Neural cell (in vitro differentiated cells): ENCODE results near the gene MLEC. TPM values are rescaled to one million over a fixed set of nuclear protein-coding genes. Genes with fewer than 3 reads are reported as not detected.

Experiments
- H2AFZ ChIP-seq: fragments of 200-600, 300-800 bp; sonication (generic), shearing (Covaris generic); 2 replicates; pipeline ENCODE4 v1.6.0; 2014; ENCODE audit warnings: low read depth, mild to moderate bottlenecking, antibody characterized with exemption, low read length, moderate library complexity
- H3F3A ChIP-seq: fragments of 200-600 bp; shearing (Covaris generic); 2 replicates; pipeline ENCODE4 v1.6.1; 2016; ENCODE audit warnings: mild to moderate bottlenecking, moderate library complexity, mixed read lengths, antibody characterized with exemption, low read length; ENCODE audit not compliant: insufficient read depth, poor library complexity, severe bottlenecking
- H3K27ac ChIP-seq: fragments of 200-600, 300-800 bp; sonication (generic), shearing (Covaris generic); 2 replicates; pipeline ENCODE4 v1.5.1; 2014; ENCODE audit warnings: mild to moderate bottlenecking, low read length, moderate library complexity
- H3K27me3 ChIP-seq: fragments of 300-800, 200-600 bp; sonication (generic), shearing (Covaris generic); 2 replicates; pipeline ENCODE4 v1.6.0; 2014; ENCODE audit warnings: mild to moderate bottlenecking, low read depth, low read length, moderate library complexity; ENCODE audit not compliant: insufficient read depth
- H3K36me3 ChIP-seq: fragments of 300-800, 200-600 bp; sonication (generic), shearing (Covaris generic); 2 replicates; pipeline ENCODE4 v1.5.1; 2014; ENCODE audit warnings: mild to moderate bottlenecking, antibody characterized with exemption, low read length, moderate library complexity; ENCODE audit not compliant: insufficient read depth
- H3K4me2 ChIP-seq: fragments of 300-800, 200-600 bp; sonication (generic), shearing (Covaris generic); 2 replicates; pipeline ENCODE4 v1.6.0; 2014; ENCODE audit warnings: mild to moderate bottlenecking, low read length
- H3K4me3 ChIP-seq: fragments of 300-800, 200-600 bp; sonication (generic), shearing (Covaris generic); 2 replicates; pipeline ENCODE4 v1.5.1; 2014; ENCODE audit warnings: mild to moderate bottlenecking, low read length, moderate library complexity
- H3K79me2 ChIP-seq: fragments of 200-600 bp; shearing (Covaris generic); replicated peaks from 2 replicates; pipeline ENCODE4 v1.6.0; 2014; ENCODE audit warnings: mild to moderate bottlenecking, low read length, moderate library complexity; ENCODE audit not compliant: insufficient read depth
- H3K9ac ChIP-seq: fragments of 300-800, 200-600 bp; sonication (generic), shearing (Covaris generic); 2 replicates; pipeline ENCODE4 v1.6.1; 2016; ENCODE audit warnings: mild to moderate bottlenecking, low read length, mixed read lengths
- H3K9me2 ChIP-seq: fragments of 200-600 bp; shearing (Covaris generic); 2 replicates; pipeline ENCODE4 v1.6.1; 2016; ENCODE audit warnings: mild to moderate bottlenecking, low read length, mixed read lengths; ENCODE audit not compliant: insufficient read depth
- H3K9me3 ChIP-seq: fragments of 200-600, 300-800 bp; sonication (generic), shearing (Covaris generic); 2 replicates; pipeline ENCODE4 v1.6.1; 2016; ENCODE audit warnings: mild to moderate bottlenecking, mixed run types, low read length, moderate library complexity, mixed read lengths
- H4K20me1 ChIP-seq: fragments of 200-600 bp; shearing (Covaris generic); 2 replicates; pipeline ENCODE4 v1.6.1; 2016; ENCODE audit warnings: mild to moderate bottlenecking, mixed run types; ENCODE audit not compliant: insufficient read depth
- CTCF ChIP-seq: fragments of 450-650 bp; IDR thresholded peaks from 2 replicates; pipeline ENCODE4 v1.5.1; 2014; ENCODE audit warnings: antibody characterized with exemption, mild to moderate bottlenecking, moderate library complexity; ENCODE audit not compliant: poor library complexity, severe bottlenecking
- EP300 ChIP-seq: fragments of 450-650 bp; conservative IDR thresholded peaks from 2 replicates; pipeline ENCODE4 v1.6.1; 2014; ENCODE audit warnings: antibody characterized with exemption, mild to moderate bottlenecking, moderate library complexity; ENCODE audit not compliant: poor library complexity, severe bottlenecking
- EZH2 ChIP-seq: fragments of 200-600, 300-800 bp; shearing (Covaris generic), sonication (generic); IDR thresholded peaks from 2 replicates; pipeline ENCODE4 v1.6.1; 2014; ENCODE audit warnings: antibody characterized with exemption, low read length, borderline replicate concordance, mild to moderate bottlenecking; ENCODE audit not compliant: insufficient read depth, poor library complexity, severe bottlenecking
- MXI1 ChIP-seq: fragments of 450-650 bp; conservative IDR thresholded peaks from 2 replicates; pipeline ENCODE4 v1.6.1; 2014; ENCODE audit warnings: antibody characterized with exemption, mild to moderate bottlenecking; ENCODE audit not compliant: poor library complexity, severe bottlenecking
- POLR2AphosphoS5 ChIP-seq: IDR thresholded peaks from 2 replicates; pipeline ENCODE4 v1.6.1; 2012
- RAD21 ChIP-seq: fragments of 450-650 bp; conservative IDR thresholded peaks from 2 replicates; pipeline ENCODE4 v1.6.1; 2014; ENCODE audit warnings: antibody characterized with exemption, mild to moderate bottlenecking, moderate library complexity
- REST ChIP-seq: IDR thresholded peaks from 2 replicates; pipeline ENCODE4 v1.6.1; 2012; ENCODE audit warnings: borderline replicate concordance
- SMC3 ChIP-seq: fragments of 450-650 bp; conservative IDR thresholded peaks from 2 replicates; pipeline ENCODE4 v1.6.1; 2014; ENCODE audit warnings: antibody characterized with exemption, mild to moderate bottlenecking, moderate library complexity; ENCODE audit not compliant: poor library complexity
- TAF1 ChIP-seq: IDR thresholded peaks from 2 replicates; pipeline ENCODE4 v1.6.1; 2012; ENCODE audit warnings: low read depth
- polyA plus RNA-seq: library from polyadenylated mRNA; depleted of rRNA; stranded (reverse); fragments of >200 nt; gene quantifications from 2 replicates; pipeline ENCODE4 v1.2.3, GENCODE V29; 2014

Gene MLEC
- polyA plus RNA-seq, 1 donor from 2014 or later, result 33.2 TPM

- H3K9me3 ChIP-seq, result no peaks in the 10 kb centered on the region
- H3K36me3 ChIP-seq, result peaks cover 5% of the 10 kb centered on the region
- H3K9ac ChIP-seq, result no peak overlapping the region
- TF ChIP-seq TAF1, result no peak
- H3K27me3 ChIP-seq, result no peaks in the 10 kb centered on the region
- no peaks in the 10 kb centered on the region for H3K9me2 ChIP-seq
- no peak overlapping the region for H2AFZ ChIP-seq
- no peaks in the 10 kb centered on the region for H3F3A ChIP-seq
- no peaks in the 10 kb centered on the region for H3K79me2 ChIP-seq
- no peak overlapping the region for H3K27ac ChIP-seq
- no peak overlapping the region for H3K4me3 ChIP-seq
- H3K4me2 ChIP-seq, result no peak overlapping the region
- H4K20me1 ChIP-seq, result no peaks in the 10 kb centered on the region
These were observed 10.4 kb downstream of the MLEC start for GRCh38 chr12:120697344-120697743.

- TF ChIP-seq EZH2 (no peak), CTCF (no peak), SMC3 (no peak), MXI1 (no peak), REST (no peak), EP300 (no peak), RAD21 (no peak), TAF1 (no peak), POLR2AphosphoS5 (no peak)
- Histone ChIP-seq H3K27me3 (no peaks in the 10 kb centered on the region), H3K9me3 (no peaks in the 10 kb centered on the region), H3F3A (no peaks in the 10 kb centered on the region), H3K4me2 (no peak overlapping the region), H3K4me3 (no peak overlapping the region), H4K20me1 (no peaks in the 10 kb centered on the region), H3K27ac (no peak overlapping the region), H3K36me3 (peaks cover 5% of the 10 kb centered on the region), H3K79me2 (no peaks in the 10 kb centered on the region), H3K9me2 (no peaks in the 10 kb centered on the region), H2AFZ (no peak overlapping the region), H3K9ac (no peak overlapping the region)
These were observed 11.7 kb downstream of the MLEC start for GRCh38 chr12:120698665-120699064.

GRCh38 chr12:120699553-120699952 lies 12.6 kb downstream of the MLEC start:
- no peaks in the 10 kb centered on the region for H3K79me2 ChIP-seq
- H3K27me3 ChIP-seq, result no peaks in the 10 kb centered on the region
- no peaks in the 10 kb centered on the region for H3K9me2 ChIP-seq
- TF ChIP-seq TAF1 (no peak), REST (no peak), RAD21 (no peak), POLR2AphosphoS5 (no peak), CTCF (no peak), EZH2 (no peak), MXI1 (no peak), SMC3 (no peak), EP300 (no peak)
- no peaks in the 10 kb centered on the region for H3F3A ChIP-seq
- no peak overlapping the region for H3K9ac ChIP-seq
- no peak overlapping the region for H3K27ac ChIP-seq
- H3K4me3 ChIP-seq, result no peak overlapping the region
- H2AFZ ChIP-seq, result no peak overlapping the region
- no peaks in the 10 kb centered on the region for H3K36me3 ChIP-seq
- no peaks in the 10 kb centered on the region for H3K9me3 ChIP-seq
- H3K4me2 ChIP-seq, result no peak overlapping the region
- H4K20me1 ChIP-seq, result no peaks in the 10 kb centered on the region
